ENCODE measurements around the gene EPSTI1.
A peak's percentile ranks its signal among the peaks of the same experiment; 100 is the strongest.
"Not testable (repeated sequence)": the region's sequence is repeated elsewhere in the genome, so short reads cannot be mapped to it uniquely, and the experiment has no call there.

Gene EPSTI1

DNA sequence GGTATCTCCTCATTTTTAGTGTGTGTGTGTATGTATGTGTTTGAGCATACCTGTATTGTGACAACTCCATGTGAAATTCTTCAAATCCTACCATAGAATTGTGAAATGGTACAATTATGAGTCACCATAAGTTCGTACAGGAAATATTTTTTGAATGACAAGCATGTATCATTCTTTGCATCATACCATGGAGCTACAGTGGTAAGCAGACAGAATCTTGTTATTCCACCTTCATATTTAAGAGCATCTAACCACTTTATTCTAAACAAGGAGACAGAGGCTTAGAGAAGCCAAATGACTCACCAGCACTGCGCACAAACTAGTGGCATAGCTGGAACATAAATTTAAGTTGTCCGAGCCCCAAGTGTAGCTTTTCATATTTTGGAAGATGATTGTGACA, 4.5 kb upstream of the EPSTI1 start:
- TF ChIP-seq, protein P1, sequence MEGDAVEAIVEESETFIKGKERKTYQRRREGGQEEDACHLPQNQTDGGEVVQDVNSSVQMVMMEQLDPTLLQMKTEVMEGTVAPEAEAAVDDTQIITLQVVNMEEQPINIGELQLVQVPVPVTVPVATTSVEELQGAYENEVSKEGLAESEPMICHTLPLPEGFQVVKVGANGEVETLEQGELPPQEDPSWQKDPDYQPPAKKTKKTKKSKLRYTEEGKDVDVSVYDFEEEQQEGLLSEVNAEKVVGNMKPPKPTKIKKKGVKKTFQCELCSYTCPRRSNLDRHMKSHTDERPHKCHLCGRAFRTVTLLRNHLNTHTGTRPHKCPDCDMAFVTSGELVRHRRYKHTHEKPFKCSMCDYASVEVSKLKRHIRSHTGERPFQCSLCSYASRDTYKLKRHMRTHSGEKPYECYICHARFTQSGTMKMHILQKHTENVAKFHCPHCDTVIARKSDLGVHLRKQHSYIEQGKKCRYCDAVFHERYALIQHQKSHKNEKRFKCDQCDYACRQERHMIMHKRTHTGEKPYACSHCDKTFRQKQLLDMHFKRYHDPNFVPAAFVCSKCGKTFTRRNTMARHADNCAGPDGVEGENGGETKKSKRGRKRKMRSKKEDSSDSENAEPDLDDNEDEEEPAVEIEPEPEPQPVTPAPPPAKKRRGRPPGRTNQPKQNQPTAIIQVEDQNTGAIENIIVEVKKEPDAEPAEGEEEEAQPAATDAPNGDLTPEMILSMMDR (conservative IDR thresholded peaks at IDR 0.05; ENCODE audit: low read depth, low read length): no peak
- no peak overlapping the region for H3K4me3 ChIP-seq (ENCODE audit: low read length)
- DNase-seq (ENCODE audit: low read depth): no peak

DNA sequence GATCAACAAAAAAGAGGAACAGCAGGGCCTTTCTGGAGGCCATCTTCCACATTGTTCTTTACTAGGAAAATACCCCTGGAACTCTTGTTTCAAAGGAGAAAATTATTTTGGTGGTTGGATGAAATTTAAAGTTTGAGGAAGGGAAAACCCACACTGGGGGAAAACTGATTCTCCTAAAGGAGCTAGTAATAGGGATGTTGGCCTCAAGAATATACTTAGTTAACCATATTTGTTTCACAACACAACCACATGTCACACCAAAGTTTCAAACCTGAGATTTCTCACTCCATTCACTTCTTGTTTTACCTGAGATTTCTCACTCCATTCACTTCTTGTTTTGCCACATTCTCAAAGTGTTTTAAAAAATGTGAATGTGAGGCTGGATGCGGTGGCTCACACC, 2.8 kb upstream of the EPSTI1 start:
- no peak overlapping the region for H3K4me3 ChIP-seq (ENCODE audit: low read length)
- TF ChIP-seq, protein P1 (conservative IDR thresholded peaks at IDR 0.05; ENCODE audit: low read depth, low read length): no peak

DNA sequence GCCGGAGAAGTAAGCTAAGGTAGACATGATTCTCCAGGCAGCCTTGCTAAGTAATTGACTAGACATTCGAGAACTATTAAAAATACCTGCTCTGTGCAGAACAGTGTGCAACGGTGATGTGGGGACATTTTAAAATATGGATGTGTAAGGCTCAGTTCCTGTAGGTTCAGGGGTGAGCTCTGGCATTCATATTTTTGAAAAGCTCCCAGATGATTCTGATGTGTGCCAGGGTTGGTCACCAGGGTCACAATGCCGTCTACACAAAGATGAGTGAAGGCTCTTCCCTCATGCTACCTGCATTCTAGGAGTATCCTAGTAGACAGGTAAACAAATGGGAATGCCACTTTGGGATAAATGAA, 702 bp upstream of the EPSTI1 start:
- TF ChIP-seq, protein P1 (conservative IDR thresholded peaks at IDR 0.05; ENCODE audit: low read depth, low read length): no peak
- H3K4me3 ChIP-seq (ENCODE audit: low read length): no peak overlapping the region
- DNase-seq (ENCODE audit: low read depth): no peak

More for the DNA sequence above, 2.8 kb upstream of the EPSTI1 start:
- DNase-seq (ENCODE audit: low read depth): no peak

DNA sequence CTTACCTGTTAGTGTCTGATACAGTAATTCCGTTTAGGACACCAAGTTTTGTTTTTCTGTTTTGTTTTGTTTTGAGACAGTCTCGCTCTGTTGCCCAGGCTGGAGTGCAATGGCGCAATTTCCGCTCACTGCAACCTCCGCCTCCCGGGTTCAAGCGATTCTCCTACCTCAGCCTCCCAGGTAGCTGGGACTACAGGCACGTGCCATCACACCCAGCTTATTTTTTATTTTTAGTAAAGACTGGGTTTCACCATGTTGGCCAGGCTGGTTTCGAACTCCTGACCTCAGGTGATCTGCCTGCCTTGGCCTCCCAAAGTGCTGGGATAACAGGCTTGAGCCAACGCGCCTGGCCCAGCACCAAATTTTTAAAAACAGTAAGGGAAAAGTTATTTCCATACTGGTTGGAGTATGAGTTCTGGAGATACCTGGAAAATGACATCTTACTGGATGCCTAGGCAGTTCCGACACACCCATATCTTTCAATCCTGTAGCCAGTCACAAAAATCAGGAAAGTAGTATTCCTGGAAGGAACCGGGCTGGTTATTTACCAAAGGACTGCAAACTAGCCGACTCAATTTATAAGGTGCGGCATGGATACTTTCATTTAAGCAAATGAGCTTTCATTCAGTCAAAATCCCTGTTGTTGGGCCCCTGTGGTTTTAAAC, 676 bp downstream of the EPSTI1 start:
- not testable (repeated sequence) for DNase-seq (ENCODE audit: low read depth)
- H3K4me3 ChIP-seq (ENCODE audit: low read length): peak overlapping the region; percentile 58

DNA sequence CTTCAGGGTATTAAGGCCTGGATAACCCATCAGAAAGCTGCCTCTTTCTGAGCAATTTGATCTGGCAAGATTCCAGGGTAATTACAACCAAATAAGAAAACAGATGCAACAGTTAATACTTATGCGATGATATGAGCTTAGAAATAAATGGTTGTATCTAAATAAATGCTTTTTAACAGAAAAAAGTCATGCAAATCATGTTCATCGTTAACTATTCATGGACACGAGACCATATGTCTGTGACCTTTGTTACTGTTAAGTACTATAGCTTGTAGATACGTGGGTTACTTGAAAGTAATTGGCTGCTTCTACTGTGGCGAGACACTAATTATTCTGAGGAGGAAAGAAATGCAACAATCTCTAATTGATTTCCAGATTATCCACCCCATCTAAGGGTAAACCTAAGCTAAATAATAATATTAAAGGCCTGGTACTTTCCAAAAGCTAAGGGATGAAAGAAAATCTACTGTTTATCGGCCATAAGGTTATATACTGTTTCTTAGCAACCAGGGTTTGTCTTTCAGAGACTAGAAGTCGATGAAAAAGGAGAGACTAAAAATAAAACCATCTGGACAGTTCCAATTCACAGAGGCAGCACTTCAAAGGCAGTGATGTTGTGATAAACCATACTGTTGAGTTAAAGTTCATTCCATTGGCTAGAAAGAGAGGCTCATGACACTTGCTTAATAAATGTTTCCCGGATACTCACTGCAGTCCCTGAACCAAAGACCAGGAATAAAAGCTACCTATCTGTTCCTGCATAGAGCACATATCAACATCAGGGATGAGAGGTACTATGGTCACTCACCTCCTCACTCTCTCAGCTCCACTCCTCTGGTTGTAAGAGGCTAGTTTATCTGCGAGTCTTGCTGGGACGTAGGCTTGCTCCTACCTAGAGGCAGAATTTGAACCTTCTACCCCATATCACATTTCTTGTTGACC, 1.5 kb downstream of the EPSTI1 start:
- DNase-seq (ENCODE audit: low read depth): no peak
- H3K4me3 ChIP-seq (ENCODE audit: low read length): no peak overlapping the region
- TF ChIP-seq, protein P1 (conservative IDR thresholded peaks at IDR 0.05; ENCODE audit: low read depth, low read length): no peak

DNA sequence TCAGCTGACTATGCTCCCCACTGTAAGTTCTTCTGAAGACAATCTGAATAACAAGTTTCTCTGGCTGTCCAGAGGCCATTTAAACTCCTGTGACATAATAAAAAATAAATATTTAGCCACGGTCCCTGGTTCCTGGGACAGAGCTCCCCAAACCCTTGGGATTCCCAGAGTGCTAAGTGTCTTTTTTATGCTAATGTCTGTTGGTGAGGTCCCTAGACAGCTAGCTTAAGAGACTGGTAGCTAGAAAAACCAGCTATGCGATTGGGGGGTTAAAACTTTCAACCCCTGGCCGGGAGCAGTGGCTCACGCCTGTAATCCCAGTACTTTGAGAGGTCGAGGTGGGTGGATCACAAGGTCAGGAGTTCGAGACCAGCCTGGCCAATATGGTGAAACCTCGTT, 5.9 kb downstream of the EPSTI1 start:
- TF ChIP-seq, protein P1 (conservative IDR thresholded peaks at IDR 0.05; ENCODE audit: low read depth, low read length): no peak
- H3K4me3 ChIP-seq (ENCODE audit: low read length): no peak overlapping the region
- DNase-seq (ENCODE audit: low read depth): no peak

DNA sequence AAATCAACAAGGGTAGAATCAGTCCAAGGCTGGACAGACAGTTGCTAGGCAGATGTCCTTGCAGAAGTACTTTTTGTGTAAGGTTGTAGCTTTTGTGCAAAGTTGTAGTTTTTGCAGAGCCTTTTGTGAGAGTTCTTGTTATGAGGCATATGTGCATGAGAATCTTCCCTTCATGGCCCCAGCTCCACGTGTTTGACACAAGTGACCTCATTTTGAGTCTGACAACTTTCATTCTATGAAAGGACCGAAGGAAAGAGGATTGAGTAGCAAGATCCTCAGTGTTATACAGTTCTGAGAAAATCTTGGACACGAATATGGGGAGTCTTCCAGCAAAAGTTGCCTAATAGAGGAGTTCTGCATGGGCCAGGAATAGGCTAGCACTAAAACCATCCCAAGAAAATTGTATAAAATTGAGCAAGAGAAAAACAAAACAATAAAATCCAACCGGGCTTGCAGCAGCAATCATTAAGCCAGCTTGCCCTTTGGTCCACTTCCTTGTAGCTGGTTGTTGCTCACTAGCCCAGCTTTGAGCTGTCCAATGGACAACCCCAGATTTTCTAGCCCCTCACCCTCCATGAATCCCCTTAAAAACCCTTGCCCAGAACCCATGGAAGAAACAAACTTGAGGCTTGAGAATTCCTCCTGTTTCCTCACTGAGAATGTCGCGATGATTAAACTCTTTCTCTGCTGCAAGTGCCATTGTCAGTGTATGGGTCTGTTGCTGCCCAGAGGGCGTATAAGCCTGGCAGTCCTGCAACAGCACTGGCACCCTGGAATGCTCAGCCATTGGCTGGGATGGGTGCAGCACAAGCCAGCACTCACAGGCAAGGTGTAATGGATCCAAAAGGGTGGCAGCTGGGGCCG, 6.5 kb downstream of the EPSTI1 start:
- TF ChIP-seq, protein P1 (conservative IDR thresholded peaks at IDR 0.05; ENCODE audit: low read depth, low read length): no peak
- H3K4me3 ChIP-seq (ENCODE audit: low read length): no peak overlapping the region
- DNase-seq (ENCODE audit: low read depth): no peak
